DMS153 treated with DMSO at 0.1 percent for 48 hours (cell line): ENCODE results near the gene NOS2.
"Not testable (repeated sequence)": the region's sequence is repeated elsewhere in the genome, so short reads cannot be mapped to it uniquely, and the experiment has no call there.

ENCODE experiments used
- DNase-seq: peaks from one replicate; lab custom pipeline; 2025; ENCODE audit not compliant: unreplicated experiment; lab: John Stamatoyannopoulos, UW

The NOS2 gene

GRCh38 chr17:27756467-27757371, 43.6 kb downstream of the NOS2 start:
- DNase-seq = no peak

GRCh38 chr17:27755706-27756466, 44.4 kb downstream of the NOS2 start:
- no peak for DNase-seq

GRCh38 chr17:27754549-27754948, 45.8 kb downstream of the NOS2 start:
- no peak for DNase-seq

GRCh38 chr17:27753726-27754125, 46.6 kb downstream of the NOS2 start:
- not testable (repeated sequence) for DNase-seq

- DNase-seq = not testable (repeated sequence)
Observed at GRCh38 chr17:27752831-27753619, 47.3 kb downstream of the NOS2 start.

GRCh38 chr17:27751622-27752490, 48.5 kb downstream of the NOS2 start:
- no peak for DNase-seq

GRCh38 chr17:27751166-27751565, 49.2 kb downstream of the NOS2 start:
- no peak for DNase-seq

GRCh38 chr17:27749562-27750150, 50.7 kb downstream of the NOS2 start:
- DNase-seq = not testable (repeated sequence)

- no peak for DNase-seq
Observed at GRCh38 chr17:27748360-27748825, 51.9 kb downstream of the NOS2 start.

GRCh38 chr17:27747462-27748359, 52.6 kb downstream of the NOS2 start:
- DNase-seq = no peak

- no peak for DNase-seq
Observed at GRCh38 chr17:27746881-27747280, 53.4 kb downstream of the NOS2 start.

- not testable (repeated sequence) for DNase-seq
Observed at GRCh38 chr17:27746320-27746719, 54.0 kb downstream of the NOS2 start.

GRCh38 chr17:27745207-27745830, 55.0 kb downstream of the NOS2 start:
- DNase-seq = not testable (repeated sequence)

- no peak for DNase-seq
Observed at GRCh38 chr17:27743281-27743885, 56.9 kb downstream of the NOS2 start.

GRCh38 chr17:27741971-27742575, 58.3 kb downstream of the NOS2 start:
- no peak for DNase-seq

GRCh38 chr17:27741361-27741861, 58.9 kb downstream of the NOS2 start:
- DNase-seq = no peak

- DNase-seq = not testable (repeated sequence)
Observed at GRCh38 chr17:27740541-27740940, 59.8 kb downstream of the NOS2 start.
